ENCODE results near the gene EEF2K.

The EEF2K gene

DNA sequence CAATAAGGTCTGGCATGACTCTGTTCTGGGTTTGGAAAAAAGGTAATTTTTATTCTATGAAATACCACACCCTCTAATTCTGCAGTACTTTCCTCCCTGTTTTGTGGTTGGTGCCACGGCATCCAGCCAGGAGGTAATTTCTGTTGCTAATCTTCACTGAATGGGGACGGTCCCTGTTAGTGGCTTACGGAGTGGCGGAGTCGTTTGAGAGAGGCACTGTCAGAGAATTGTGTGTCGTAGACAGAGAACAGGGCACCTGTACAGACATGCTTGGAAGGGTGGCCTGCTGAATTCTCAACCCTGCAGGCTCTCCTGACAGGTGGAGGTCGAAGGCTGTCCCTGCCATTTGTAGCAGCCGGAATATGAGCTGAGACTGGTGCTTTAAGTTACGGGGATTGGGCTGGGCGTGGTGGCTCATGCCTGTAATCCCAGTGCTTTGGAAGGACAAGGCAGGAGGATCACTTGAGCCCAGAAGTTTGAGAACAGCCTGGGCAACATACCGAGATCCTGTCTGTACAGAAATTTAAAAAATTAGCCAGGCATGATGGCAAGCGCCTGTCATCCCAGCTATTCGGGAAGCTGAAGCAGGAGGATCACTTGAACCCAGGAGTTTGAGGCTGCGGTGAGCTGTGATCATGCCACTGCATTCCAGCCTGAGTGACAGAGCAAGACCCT lies 33.2 kb downstream of the EEF2K start:
- DNase-seq (ENCODE audit: low spot score) (no peak), FAIRE-seq (no peak)

DNA sequence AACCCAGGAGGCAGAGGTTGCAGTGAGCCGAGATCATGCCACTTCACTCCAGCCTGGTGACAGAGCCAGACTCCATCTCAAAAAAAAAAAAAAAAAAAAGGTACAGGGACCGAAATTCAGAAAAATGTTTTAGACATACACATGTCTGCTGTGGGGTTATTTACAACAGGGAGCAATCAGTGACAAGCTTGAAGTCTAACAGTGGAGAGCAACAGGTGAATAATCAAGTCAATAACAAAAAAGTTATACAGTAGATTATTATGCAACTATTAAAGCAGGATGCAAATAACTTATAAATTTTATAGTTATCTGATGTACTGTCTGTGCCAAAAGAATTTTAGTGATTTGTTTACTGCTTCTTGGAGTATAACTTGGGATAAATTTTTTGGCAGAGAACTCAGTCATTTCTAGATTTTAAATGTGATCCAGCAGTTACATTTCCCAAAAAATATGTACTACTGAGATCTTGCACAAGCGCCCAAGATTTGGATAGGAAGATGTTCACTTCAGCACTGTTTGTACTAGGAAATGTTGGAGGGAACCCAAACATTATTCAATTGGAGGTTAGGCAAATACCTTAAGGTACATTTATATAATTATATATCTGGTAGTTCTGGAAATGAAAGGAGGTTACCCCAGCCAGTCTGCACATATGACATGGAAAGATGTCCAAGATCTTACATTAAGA lies 34.1 kb downstream of the EEF2K start:
- FAIRE-seq (no peak), DNase-seq (ENCODE audit: low spot score) (no peak)

DNA sequence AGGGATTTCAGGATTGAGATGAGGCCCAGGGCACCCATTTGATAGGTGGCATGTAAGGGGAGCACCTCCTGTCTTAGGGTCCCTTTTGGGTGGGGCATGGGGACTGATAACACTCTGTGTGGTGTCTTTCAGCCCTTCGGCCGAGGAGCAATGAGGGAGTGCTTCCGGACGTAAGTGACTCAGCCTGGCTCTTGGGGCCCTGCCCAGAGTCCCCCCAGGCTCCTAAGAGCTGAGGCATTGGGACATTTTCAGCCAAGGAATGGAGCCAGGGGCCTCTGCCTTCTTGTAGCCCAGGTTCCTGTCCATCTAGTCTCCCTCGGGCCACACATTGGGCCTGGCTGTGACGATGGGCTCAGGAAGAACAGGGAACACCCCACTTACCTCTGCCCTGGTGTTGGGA lies 44.4 kb downstream of the EEF2K start:
- no peak for FAIRE-seq

DNA sequence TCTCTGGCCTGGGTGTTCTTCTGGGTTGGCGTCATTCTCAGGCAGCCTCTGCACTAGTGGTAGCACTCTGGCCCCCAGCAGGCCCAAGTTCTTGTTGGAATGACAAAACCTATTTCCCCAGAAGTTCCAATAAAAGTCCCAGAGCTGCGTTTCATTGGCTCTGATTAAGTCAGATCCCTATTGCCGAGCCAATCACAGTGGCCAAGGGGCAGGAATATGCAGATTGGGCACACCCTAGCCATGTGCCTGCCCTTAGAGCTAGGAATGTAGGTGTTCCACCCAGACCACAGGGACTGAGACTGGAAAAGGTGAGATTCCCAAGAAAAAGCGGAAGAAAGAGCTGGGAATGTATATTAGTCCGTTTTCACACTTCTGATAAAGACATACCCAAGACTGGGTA lies 46.2 kb downstream of the EEF2K start:
- DNase-seq (ENCODE audit: low spot score) (no peak), FAIRE-seq (no peak)

More for the DNA sequence above, 44.4 kb downstream of the EEF2K start:
- DNase-seq (ENCODE audit: low spot score): no peak

DNA sequence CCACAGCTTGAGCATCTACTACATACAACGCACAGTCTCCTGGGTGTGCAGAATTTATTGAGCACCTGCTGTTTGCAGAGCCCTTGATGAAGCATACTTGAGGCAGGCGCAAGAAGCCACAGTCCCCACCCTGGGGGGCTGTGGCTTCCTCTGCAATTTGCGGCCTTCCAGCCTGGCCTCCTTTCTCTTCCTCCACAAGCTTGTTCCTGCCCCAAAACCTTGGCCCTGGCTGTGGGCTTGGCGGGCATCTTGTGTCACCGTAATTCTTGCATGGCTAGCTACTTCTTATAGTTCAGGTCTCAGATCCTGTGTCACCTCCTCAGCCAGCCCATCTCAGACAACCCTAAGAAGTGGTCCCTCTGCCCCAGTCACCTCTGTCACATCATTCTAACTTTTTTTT lies 47.2 kb downstream of the EEF2K start:
- DNase-seq (ENCODE audit: low spot score) (no peak), FAIRE-seq (no peak)

DNA sequence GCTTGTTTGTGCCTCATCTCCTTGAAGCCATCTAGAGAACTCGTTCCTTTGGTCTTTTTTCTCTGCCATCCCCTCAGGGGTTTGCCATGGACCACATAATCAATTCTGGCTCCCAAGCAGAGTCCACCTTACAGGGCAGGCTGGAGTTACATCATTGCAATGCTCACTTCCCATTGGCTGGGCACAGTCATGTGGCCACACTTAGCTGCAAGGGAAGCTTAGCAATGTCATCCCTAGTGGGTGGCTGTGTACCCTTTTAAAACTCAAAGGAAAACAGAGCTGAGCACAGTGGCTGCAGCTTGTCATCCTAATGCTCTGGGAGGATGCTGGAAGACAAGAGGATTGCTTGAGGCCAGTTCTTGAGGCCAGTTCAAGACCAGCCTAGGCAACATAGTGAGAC lies 49.3 kb downstream of the EEF2K start:
- DNase-seq (ENCODE audit: low spot score): no peak
- FAIRE-seq: no peak

DNA sequence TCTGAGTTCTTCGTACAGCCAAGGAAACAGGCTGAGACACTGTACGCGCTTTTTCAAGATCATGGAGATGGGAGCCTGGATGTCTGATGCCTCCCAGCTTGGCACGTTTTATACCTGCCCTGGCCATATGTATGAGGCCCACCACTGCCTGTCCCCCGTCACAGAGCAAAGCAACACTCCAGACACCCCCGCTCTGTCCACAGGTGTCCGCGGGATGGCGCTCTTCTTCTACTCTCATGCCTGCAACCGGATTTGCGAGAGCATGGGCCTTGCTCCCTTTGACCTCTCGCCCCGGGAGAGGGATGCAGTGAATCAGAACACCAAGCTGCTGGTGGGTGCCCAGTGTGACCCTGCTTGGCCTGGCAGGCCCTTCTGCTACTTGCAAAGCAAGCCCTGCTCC lies 51.4 kb downstream of the EEF2K start:
- DNase-seq (ENCODE audit: low spot score) (no peak), FAIRE-seq (no peak)

DNA sequence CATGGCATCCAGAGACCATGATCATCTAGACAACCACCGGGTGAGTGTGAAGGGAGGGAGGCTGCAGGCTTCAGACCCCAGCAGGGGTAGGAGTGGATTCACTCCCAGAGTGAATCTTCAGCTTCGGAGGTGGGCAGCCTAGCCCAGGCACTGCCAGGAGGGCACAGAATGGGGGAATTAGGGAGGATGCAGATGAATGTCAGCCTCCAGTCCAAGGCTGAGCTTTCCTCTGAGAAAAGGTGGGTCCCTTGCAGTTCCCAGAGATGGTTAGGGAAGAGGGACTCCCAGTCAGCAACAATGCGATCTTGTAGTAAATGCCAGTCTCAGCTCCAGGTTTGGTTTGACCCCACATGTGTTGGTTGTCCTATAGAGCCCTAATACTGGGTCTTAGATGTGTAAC lies 54.4 kb downstream of the EEF2K start:
- DNase-seq (ENCODE audit: low spot score) (no peak), FAIRE-seq (no peak)

DNA sequence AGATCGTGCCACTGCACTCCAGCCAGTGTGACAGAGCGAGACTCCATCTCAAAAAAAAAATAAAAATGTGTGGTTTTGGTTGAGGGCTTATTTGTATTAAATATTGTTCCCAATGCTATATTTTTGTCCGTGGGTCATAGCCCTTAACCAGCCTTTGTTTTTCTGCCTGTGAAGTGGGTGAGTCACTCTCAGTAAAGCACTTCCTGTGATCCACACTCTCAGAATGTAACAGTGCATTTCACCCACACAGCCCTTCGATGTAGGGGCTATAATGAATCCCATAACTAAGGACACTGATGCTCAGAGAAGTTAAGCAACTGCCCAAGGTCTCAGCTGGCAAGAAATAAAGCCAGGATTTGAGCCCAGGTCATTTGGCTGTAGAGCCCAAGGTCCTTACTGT lies 56.4 kb downstream of the EEF2K start:
- DNase-seq (ENCODE audit: low spot score) (no peak), FAIRE-seq (no peak)

DNA sequence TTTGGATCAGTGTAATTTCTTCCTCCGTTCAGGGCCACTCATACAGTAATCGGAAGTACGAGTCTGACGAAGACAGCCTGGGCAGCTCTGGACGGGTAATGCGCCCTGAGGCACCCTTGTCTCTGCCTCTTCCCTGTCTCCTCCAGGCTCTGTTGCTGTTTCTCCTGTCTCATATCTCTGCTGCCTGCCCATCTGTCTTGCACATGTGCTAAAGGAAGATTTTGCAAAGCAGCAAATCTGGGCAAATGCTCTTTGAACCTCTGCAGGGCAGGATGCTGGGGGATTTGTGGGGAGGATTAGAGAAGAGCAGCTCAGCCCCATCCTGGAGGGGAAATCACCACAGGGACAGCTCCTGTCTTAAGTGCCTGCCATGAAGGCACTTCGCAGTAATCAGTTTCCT lies 58.7 kb downstream of the EEF2K start:
- no peak for FAIRE-seq

DNA sequence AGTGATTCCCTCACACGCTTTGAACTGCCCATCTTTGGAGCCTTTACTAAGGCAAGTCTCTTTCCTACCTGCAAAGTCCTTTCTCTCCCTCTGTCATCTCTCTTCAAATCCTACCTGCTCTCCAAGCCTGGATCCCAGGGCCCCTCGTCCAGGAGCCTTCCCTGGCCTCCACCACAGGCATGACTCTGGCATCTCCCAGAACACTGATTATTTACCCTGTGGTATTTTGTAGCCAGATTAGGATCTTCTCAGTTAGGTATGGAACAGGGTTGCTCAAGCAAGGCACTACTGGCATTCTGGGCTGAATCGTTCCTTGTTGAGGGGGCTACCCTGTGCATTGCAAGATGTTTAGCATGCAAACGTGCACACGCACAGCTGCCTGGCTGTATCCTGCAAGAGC lies 59.3 kb downstream of the EEF2K start:
- FAIRE-seq (no peak), DNase-seq (ENCODE audit: low spot score) (no peak)

More for the DNA sequence above, 58.7 kb downstream of the EEF2K start:
- DNase-seq (ENCODE audit: low spot score): no peak

DNA sequence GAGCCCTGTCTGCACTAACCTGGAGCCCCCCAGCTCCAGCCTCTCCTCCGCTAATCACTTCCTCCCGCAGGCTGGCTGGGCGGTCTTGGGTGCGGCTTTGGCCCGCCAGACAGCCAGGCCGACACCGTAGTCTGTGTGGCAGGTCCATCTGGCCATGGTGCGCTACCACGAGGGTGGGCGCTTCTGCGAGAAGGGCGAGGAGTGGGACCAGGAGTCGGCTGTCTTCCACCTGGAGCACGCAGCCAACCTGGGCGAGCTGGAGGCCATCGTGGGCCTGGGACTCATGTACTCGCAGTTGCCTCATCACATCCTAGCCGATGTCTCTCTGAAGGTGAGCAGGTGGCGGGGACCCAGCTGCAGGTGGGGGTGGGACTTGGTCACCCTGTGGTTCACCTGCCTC lies 60.5 kb downstream of the EEF2K start:
- FAIRE-seq: no peak
- DNase-seq (ENCODE audit: low spot score): no peak

DNA sequence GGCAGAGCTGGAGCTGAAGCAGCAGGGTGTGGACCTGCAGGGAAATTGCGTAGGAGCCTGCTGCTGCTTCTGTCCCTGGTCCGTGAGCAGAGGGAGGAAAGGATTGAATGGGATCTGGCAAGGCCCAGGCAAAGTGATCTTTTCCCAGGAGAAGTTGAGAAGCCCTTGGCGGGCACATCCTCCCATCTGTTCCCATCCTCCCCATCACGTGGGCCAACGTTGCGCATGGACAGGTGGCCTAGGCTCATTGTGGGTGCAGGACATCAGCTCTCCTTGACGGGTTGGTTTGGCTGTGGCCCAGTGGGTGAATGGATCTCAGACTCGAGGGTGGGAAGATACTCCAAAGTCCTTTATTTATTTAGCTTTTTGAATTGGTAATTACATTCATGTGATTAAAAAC lies 61.7 kb downstream of the EEF2K start:
- no peak for DNase-seq (ENCODE audit: low spot score)
- no peak for FAIRE-seq

DNA sequence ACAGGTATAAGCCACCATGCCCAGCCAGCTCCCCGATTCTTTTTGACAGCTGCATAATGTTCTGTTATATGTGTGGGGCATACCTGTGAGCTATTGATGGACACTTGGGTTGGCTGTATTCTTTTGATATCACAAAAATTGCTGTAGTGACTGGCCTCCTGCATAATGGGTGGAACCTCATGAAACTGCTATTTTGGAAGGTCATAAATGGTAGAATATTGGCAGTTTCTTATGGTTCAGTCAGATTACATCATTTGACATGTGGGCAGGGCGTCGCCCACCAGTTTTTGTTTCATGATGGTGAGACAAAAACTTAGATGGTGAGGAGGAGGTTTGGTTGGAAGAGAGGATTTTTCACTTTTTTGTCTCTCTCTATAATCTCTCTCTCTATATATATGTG lies 64.4 kb downstream of the EEF2K start:
- no peak for DNase-seq (ENCODE audit: low spot score)
- no peak for FAIRE-seq

DNA sequence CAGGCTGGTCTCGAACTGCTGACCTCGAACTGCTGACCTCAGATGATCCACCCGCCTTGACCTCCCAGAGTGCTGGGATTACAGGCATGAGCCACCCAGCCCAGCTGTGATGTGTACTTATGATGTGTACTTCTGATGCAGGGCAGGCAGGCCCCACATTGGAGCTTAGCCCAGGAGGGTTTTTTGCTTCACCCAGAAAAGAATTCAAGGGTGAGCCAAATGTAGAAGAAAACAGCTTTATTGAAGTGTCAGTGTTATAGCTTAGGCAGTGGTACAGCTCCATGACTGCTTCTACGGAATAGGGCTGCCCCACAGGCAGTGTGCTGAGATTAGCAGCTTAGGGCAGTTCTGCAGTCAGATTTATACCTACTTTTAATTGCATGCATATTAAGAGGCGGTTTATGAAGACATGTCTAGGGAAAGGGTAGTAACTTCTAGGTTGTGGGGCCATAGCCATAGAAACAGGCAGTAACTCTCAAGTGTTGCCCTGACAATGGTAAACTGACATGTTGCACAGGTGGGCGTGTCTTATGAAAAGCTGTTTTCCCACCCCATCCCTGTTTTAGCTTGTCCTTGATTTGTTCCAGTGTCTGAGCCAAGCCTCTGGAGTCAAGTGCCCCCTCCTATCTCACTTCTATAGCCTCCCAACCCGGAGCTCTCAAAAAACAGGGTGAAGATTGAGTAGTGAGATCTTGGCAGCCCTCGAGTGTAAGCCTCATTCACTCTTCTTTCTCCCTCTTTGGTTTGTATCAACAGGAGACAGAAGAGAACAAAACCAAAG lies 67.0 kb downstream of the EEF2K start:
- no peak for DNase-seq (ENCODE audit: low spot score)
- FAIRE-seq: no peak

DNA sequence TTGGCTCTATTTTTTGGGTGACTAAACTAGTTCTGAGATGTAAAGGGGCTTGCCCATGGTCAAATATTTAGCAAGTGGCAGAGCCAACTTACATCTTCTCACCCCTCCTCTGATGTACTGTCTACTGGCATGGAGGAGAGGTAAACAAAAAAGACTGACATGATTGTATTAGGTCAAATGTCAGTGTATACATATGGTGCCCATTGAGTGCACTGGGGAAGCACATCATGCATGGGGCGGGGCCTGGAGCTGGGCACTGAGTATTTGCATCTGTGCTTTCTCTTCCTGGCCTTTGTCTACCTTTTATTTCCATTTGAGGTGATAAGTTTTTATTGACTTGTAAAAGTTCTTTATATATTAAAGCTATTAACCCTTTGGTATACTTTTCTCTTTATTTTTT lies 68.8 kb downstream of the EEF2K start:
- FAIRE-seq: no peak
- no peak for DNase-seq (ENCODE audit: low spot score)

DNA sequence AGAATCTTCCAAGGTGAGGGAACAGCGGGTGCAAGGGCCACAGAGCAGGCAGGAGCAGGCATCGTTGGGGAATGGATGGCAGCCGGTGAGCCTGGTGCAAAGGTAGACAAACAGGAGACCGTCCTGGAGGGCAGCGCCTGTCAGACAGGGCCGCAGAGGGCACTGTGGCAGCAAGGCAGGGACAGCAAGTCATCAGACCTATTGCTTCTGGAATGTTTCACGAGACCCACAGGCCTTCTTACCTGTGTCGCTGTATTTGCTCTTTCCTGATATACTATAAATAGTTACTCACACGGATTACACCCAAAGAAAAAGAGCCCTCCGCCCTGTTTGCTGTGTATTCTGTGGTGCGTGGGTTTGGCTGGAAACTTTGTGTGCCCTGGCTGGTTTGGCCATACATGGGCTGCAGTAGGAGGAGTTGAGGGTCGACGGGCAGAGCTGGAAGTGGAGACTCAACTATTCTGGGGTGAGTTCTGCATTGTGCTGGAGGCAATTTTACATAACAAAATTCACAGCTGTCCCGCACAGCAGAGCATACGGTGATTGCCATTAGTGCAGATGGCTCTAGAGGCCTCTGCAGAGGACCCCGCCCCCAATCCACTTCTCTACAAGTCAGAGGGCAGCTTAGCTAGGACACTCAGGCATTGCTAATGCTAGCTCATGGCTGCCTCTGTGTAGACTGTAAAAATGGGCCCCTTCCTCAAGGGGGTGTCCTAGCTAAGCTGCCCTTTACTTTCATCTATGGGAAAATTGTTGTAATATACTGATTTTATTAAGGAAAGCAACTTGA lies 72.6 kb downstream of the EEF2K start:
- FAIRE-seq (no peak), DNase-seq (ENCODE audit: low spot score) (no peak)

DNA sequence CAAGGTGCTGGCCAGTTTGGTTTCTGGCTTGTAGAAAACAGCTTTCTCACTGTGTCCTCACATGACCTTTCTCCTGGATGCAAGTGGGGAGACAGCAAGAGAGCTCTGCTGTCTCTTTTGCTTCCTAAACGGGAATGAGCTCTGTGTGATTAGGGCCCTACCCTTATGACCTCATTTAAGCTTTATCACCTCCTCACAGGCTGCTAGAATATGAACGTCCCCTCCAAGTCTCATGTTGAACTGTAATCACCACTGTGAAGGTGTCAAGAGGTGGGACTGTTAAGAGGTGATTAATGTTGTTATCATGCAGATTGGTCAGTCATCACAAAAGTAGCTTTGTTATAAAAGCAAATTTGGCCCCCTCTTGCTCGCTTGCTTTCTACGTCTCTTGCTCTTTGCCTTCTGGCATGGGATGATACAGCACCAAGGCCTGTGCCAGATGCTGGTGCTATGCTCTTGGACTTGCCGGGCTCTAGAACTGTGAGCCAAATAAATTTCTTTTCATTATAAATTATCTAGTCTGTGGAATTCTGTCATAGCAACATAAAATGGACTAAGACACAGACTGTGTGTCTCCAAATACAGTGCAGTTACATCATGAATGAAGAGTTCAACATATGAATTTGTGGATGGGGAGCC lies 76.3 kb downstream of the EEF2K start:
- no peak for FAIRE-seq
- DNase-seq (ENCODE audit: low spot score): no peak

DNA sequence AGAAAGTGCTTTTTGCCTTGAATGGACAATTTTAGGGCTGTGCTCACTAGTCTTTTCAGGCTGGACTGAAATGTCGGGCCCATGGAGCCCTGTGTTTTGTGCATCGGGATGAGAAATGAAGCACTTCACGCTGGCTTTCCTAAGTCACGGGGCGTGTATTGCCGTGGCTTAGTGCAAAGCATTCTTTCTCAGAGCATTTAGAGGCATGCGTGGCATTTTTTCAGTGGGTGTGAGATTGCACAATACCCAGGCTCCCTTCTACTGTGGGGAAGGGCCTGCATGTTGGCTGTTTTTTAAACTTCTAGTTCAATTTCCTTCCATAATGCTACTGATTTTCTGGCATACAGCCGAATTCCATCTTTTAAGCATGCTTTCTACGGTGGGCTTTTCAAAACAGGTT lies 78.6 kb downstream of the EEF2K start:
- DNase-seq (ENCODE audit: low spot score) (no peak), FAIRE-seq (no peak)

DNA sequence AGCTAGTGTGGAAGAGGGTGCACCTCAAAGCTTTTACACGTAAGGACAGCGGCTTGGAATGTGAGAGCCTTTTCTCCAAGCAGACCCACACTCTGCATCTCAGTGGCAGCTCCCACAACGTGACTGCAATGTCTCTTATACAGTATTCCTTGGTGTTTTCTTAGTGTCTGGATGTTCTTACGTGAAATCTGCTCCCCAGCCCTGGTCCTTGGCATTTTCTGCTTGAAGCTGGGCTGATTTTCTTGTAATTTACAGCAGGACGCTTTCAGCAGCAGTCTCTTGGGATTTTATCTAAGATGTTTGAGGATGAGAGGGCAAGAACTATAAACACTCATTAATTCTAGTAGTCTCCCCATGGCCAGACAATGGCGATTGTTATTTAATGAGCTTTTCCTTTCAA lies 79.0 kb downstream of the EEF2K start:
- FAIRE-seq: no peak
- DNase-seq (ENCODE audit: low spot score): no peak

DNA sequence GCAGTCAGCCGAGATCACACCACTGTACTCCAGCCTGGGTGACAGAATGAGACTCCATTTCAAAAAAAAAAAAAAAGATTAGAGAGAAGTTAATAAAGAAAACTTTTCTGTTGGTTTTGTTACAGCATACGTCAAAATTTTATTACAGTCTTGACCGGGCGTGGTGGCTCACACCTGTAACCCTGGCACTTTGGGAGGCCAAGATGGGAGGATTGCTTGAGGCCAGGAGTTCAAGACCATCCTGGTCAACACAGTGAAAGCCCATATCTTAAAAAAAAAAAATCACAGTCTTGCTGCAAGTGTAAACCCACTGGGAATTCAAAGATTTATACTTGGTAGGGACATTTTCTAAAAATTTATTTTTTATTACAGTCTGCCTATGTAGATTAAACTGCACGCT lies 84.9 kb downstream of the EEF2K start:
- DNase-seq (ENCODE audit: low spot score) (no peak), FAIRE-seq (no peak)

All from RCC 7860 (cell line).